PC-9 (cell line): Measurements from ENCODE around the gene ARHGAP8.

Experiments used
- CTCF ChIP-seq: fragments of 200-600 bp; sonication (generic); conservative IDR thresholded peaks from 2 replicates; pipeline ENCODE4 v1.6.1; 2017; ENCODE audit warnings: mixed run types, antibody characterized with exemption, mild to moderate bottlenecking, moderate library complexity
- EZH2 ChIP-seq: fragments of 200-600 bp; sonication (generic); IDR thresholded peaks from 2 replicates; pipeline ENCODE4 v1.8.0; 2017; ENCODE audit warnings: antibody characterized with exemption, low read depth

- TF ChIP-seq CTCF (no peak), EZH2 (no peak)
Measured at GRCh38 chr22:44733426-44734106, 18.8 kb upstream of the ARHGAP8 start.
